KBM-7 (cell line): ENCODE data around the gene COPB2.
A peak's percentile ranks its signal among the peaks of the same experiment; 100 is the strongest.
"Not testable (repeated sequence)": the region's sequence is repeated elsewhere in the genome, so short reads cannot be mapped to it uniquely, and the experiment has no call there.

ENCODE experiments used
- DNase-seq: peaks from one replicate; pipeline ENCODE4 v3.0.0-alpha.2; 2015
- in situ Hi-C: fragments of 300-500 bp; cut with MboI; formaldehyde crosslinking; loops from 2 replicates; pipeline ENCODE4 v1.14.3; 2020; ENCODE audit warnings: low sequenced_read_pairs, low pct_unique_long_range_greater_than_20kb, mixed read lengths

The COPB2 gene

GRCh38 chr3:139388077-139388476 lies 1.4 kb downstream of the COPB2 start:
- in situ Hi-C loops, result no loop called here
- no peak for DNase-seq

- in situ Hi-C loops, result not testable (repeated sequence)
Measured at GRCh38 chr3:139382291-139382690, 7.2 kb downstream of the COPB2 start.

DNA sequence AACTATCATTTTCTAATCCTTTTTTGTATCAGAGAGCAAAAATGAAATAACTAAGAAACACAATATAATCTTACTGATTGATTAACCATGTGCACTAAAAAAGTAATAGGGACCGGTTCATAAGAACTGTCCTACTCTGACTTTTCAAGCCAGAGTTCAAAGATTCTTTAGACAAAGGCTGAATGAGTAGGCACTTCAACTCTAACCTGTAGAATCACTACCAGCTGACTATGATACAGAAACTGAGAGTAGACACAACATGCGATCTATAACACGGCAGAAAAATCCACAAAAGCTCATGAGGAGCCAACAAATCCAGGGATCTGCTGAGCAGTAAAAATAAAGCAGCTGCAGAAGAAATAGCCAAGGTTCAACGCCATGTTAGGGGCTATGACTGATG lies 8.9 kb downstream of the COPB2 start:
- in situ Hi-C loops, result no loop called here
- DNase-seq, result no peak

More at GRCh38 chr3:139382291-139382690, 7.2 kb downstream of the COPB2 start:
- not testable (repeated sequence) for DNase-seq

GRCh38 chr3:139378587-139379241 lies 10.7 kb downstream of the COPB2 start:
- no peak for DNase-seq
- in situ Hi-C loops, result no loop called here

DNA sequence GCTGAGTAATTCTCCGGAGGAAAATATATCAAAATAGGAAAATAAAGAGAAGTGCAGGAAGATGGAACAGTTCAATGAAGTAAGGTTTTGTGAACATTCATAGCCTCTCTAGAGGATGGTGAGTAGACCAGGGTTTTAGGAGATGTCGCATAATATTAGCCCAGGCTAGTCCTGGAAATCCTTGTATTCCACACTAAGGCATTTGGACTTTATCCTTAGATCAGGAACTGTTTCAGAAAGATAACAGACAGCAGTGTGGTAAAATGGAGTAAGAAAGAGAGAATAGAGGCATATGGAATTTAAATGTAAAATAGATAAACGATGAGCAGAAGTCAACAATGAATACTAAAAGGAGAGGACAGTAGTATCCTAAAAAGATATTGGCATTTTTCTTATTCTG lies 12.1 kb downstream of the COPB2 start:
- no peak for DNase-seq
- in situ Hi-C loops, result no loop called here

- in situ Hi-C loops, result no loop called here
- no peak for DNase-seq
Measured at GRCh38 chr3:139374099-139374498, 15.3 kb downstream of the COPB2 start.

DNA sequence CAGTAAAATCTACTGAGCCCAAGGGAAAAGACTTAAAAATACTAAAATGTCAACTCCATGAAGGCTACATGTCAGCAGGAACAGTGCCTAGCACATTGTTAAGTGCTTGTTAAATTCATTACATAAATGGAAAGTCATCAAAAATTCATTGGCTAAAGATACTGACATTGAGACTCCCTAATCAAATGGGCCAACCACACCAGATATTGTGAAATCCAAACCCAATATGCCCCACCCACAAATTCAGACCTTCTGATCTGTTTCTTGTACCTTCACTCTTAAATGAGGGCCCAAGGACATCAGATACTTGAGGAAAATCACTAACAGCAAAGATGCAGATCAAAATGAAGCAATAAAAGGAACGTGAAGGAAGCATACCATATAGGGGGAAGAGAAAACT lies 24.9 kb downstream of the COPB2 start:
- no peak for DNase-seq
- in situ Hi-C loops, result no loop called here

DNA sequence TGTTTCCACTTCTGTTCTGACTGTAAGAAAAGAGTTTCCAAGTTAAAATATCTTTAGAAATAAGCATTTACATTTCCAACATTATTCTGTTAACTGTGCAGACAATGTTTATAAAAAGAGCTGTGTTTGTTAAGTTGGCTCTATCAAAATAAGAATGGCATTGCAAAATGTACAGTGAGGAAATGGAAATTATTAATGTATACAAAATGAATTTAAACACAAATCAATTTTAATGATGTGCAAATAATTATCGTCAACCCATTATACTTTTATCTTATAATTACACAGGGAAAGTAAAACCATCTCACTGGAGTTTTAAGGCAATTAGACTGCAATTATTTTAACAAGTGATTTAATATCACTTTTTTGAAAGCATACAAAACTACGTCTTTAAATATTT lies 28.2 kb downstream of the COPB2 start:
- in situ Hi-C loops, result no loop called here
- no peak for DNase-seq

DNA sequence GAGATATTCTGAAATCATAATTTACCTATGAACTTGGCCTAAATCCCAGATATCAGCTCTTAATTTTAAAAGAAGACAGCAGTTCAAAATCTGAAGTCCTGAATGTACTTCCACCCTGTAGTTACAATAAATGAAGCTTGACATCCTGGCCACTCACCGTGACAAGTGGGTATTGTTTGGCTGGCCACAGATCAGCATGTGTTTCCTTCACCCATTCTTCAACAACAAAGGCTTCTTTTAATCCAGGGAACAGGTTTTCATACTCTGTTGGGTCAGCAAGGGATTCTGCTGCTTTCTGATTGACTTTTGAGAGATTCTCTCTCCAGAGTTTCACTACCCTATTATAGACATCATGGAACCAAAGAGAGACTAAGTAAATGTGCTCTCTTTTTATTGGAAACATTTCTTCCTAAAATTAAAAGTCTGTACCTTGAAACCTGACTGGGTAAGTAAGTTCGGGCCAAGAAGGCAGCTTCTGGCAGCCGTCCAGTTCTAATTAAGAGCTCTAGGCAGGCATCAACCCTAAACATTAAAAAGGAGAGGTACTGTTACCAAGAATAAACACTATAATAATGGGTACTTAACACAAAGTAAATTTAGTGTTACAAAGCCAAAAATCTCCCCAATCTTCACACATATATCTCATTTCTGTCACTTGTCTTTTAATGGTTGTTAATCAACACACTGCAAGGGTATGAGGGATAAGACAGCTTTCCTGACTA lies 30.4 kb downstream of the COPB2 start:
- in situ Hi-C loops, result no loop called here
- DNase-seq, result no peak

- no peak for DNase-seq
- in situ Hi-C loops, result no loop called here
Measured at GRCh38 chr3:139357899-139358298, 31.5 kb downstream of the COPB2 start.

DNA sequence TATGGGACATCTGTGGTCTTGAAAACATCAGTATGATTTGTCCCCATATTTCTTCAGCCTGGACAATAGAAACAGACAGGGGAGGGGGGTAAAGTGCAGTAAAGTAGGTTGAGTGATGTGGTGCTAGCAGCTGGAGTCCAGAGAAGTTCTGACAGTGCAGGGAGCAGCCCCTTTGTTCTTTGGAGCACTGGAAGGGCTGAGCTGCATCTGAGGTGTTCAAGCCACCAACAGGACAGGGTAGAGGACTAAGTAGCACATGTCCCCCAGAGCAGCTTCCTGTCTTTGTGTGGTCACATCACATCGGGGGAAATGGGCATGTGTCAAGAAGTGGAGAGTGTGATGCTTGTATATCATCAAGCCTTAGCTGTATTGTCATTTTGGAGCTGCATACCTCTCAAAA lies 33.6 kb downstream of the COPB2 start:
- in situ Hi-C loops, result no loop called here

GRCh38 chr3:139355476-139355875 lies 34.0 kb downstream of the COPB2 start:
- no peak for DNase-seq
- in situ Hi-C loops, result no loop called here

More for the DNA sequence above, 33.6 kb downstream of the COPB2 start:
- no peak for DNase-seq

GRCh38 chr3:139354661-139355060 lies 34.8 kb downstream of the COPB2 start:
- in situ Hi-C loops, result no loop called here

DNA sequence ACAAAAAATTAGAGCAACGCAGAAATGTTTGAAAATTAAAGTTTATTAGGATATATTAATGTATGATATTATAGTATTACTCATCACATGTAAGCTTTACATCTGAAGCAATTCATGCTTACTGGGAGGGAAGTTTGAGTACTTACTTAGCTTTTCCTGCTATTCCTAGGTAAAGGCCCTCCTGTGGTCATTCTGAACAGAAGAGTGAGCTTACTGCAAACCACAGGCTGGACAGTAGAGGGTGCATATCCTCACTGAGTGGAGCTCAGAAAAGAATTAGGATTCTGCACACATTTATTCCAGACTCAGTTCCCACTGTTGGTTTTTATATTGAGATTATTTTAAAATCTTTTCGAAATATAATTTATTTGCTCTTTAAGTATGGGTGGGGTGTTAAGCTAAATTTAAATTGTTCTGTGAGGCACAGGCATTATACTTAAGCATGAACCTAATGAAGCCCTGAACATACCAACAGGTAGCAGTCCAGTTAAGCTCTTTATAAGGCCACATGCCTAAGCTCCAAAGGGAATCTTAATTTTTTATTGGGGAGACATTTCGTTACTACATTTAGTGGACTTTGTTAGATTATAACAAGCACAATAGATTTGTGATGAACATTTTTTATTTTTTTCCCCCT lies 35.4 kb downstream of the COPB2 start:
- in situ Hi-C loops, result no loop called here
- peak; percentile 48 for DNase-seq

More at GRCh38 chr3:139354661-139355060, 34.8 kb downstream of the COPB2 start:
- no peak for DNase-seq

GRCh38 chr3:139346771-139347170 lies 42.7 kb downstream of the COPB2 start:
- DNase-seq, result no peak
- in situ Hi-C loops, result no loop called here

DNA sequence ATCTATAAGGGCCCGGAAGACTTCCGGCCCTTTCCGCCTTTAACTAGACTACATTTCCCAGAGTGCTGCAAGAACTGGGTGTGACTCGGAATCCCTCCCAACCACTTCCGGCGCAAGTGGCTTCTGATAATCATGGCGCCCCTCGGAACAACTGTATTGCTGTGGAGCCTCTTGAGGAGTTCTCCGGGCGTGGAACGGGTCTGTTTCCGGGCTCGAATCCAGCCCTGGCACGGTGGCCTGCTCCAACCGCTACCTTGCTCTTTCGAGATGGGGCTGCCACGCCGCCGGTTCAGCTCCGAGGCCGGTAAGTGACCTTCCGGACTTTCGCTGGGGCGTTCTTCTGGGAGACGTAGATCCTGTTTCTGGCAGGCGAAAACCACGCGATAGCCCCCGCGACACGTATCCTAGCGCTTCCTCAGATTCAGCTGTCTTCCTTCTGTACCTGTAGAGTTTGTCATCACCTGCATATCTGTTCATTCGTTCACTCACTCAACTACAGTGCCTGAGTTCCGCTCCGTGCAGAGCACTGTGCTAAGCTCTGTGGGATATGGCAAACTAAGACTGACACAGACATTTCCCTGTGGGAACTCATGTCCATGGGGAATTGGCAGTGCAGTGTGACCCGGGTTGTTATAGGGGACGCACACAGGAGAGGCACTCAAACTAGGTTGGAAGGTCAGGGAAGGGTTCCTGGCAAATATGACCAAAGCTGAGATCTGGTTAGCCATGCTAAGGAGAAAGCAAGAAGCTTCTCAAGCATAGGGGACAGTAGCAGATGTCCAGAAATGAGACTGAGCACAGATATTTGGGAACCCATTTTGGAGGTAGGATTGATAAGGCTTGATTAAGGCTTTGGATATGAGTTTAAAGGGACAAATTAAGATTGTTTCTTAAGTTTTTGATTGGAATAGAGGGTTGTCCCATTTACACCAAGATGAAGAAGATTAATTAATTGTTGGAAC lies 45.3 kb downstream of the COPB2 start, which contains the start of gene MRPS22:
Gene MRPS22 (plus strand): TSS at position 126 of the 962 bp plus-strand sequence. CDS start 7 bp downstream, at position 133.
- in situ Hi-C loops, result no loop called here
- DNase-seq, result peak; percentile 90

DNA sequence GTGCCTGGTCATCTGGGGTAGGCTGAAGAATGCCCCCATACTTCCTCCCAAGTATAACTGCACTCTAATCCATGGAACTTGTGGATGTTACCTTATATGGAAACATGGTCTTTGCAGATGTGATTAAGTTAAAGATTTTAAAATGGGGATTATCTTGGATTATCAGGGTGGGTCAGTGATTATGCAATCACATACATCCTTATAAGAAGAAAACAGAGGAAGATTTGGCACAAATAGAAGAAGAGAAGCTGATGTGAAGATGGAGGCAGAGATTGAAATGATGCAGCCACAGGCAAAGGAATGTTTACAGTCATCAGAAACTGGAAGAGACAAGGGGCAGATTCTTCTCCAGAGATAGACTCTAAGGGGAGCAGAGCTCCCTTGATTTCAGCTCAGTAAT lies 47.4 kb downstream of the COPB2 start:
- DNase-seq, result no peak
- in situ Hi-C loops, result no loop called here

- no peak for DNase-seq
- in situ Hi-C loops, result no loop called here
Measured at GRCh38 chr3:139340784-139341183, 48.7 kb downstream of the COPB2 start.
